GM18508 (cell line): ENCODE measurements around the gene LAMTOR2.
"Not testable (repeated sequence)": the region's sequence is repeated elsewhere in the genome, so short reads cannot be mapped to it uniquely, and the experiment has no call there.

Experiments
- ATAC-seq: cut with Tn5 transposase; IDR thresholded peaks from one replicate; pipeline ENCODE4 v1.9.1; 2021; ENCODE audit warnings: moderate number of reproducible peaks; ENCODE audit not compliant: insufficient read depth, unreplicated experiment

LAMTOR2 gene

DNA sequence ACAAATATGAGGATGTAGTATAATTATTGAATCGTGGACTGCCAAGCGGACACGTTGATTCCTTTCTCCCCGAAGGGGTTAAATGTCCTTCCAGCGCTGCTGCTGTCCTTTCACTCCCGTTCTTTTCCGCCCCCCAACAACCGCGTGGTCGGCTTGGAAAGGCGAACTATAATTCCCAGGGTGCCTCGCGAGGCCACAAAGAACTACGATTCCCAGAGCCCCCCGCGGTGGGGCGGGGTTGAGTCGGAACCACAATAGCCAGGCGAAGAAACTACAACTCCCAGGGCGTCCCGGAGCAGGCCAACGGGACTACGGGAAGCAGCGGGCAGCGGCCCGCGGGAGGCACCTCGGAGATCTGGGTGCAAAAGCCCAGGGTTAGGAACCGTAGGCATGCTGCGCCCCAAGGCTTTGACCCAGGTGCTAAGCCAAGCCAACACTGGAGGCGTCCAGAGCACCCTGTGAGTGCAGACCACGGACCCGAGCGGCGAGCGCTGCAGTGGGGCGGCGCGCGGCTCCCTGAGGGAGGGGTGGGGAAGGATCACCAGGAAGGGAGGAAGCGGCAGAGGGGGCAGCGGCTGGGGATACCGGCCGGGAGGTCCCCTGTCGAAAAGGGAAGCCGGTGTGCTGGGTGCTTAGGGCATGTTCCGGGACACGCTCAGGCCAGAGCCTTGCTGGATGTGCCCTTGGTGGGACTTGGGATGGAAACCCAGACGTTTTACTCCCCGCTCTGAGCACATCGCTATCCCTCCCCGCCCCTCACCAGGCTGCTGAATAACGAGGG lies at the start of gene LAMTOR2:
Gene LAMTOR2, plus strand, starts transcription at position 283 of the 781 bp plus-strand sequence. Its CDS starts 108 bp downstream, at position 391.
- no peak for ATAC-seq

DNA sequence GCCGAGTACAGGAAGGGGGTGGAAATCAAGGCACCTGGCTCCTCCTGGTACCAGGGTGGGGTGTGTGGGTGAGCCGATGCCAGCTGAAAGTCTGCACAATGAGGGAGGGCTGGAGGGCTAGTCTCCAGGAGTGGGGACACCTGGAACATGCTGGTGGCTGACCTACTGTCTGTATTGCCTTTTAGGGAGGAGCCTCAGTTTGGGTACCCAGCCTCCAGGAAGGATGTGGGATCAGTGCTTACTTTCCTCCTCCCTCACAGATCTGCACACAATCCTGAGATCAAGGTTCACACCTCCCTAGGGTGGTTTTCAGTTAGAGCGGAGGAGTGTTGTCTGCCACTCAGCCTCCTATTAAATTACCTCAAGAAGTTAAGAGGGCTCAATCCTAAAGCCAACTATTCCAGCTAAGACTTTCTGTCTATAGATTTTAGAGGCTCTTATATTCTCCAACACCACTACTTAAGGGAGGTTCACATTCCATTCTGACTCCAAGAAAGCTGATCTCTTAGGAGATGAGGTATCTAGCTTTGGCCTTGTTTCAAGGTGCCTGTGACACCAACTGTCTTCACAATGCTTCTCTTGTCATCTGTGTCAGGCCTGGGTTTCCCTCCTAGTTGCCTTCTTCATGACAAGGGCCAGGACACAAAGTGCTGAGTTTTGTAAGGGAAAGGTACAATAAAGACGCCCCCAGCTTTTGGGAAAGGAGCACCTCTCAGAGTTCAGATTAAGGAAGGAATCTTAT lies 49.6 kb upstream of the LAMTOR2 start:
- no peak for ATAC-seq

DNA sequence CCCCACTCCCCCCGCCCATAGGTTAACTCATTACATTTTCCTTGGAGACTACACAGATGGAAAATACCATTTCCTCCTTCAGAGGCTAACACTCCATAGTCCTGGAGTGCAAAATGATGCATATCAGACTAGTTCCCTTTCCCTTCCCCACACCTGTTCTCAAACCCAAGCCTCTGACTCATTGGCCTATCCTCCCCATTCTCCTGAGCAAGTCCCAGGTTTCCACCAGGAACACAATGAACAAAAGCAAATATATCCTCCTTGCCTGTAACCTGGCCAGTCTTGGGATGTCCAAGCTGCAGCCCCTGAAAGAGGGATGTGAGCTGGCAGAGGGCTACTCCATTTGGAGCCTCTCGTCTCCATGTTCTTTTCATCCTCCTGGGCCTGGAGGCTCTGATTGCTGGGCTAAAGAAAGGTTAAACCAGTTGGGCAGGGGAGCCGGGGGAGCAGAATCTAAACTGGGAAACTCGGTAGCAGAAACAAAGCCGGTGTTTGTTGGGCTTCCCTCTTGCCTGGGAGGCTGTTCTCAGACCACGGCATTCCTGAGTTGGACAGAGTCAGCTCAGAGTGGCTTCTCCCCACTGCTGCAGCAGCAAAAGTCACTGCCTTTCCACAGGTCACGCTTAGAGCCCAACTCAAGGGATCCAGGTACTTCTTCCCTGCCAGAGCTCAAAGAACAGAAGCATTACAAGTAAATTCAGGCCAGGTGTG lies 47.8 kb upstream of the LAMTOR2 start:
- no peak for ATAC-seq

DNA sequence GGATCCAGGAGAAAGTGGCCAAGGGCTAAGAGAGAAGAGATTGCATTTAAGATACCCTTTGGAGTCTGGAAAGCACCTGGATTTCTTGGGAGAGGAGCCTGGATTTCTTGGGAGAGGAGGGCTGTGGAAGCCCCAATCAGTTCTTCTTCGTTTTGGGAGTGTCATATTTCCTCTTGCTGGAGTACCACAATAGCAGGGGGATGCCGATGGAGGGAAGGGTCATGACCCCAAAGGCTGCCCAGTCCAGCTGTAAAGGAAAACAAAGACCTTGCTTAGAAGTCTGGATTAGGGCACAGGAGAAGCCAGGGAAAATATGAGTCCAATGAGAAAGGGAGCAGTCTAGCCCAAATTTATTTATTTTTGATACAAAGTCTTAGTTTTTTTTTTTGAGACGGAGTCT lies 45.2 kb upstream of the LAMTOR2 start:
- ATAC-seq = no peak

DNA sequence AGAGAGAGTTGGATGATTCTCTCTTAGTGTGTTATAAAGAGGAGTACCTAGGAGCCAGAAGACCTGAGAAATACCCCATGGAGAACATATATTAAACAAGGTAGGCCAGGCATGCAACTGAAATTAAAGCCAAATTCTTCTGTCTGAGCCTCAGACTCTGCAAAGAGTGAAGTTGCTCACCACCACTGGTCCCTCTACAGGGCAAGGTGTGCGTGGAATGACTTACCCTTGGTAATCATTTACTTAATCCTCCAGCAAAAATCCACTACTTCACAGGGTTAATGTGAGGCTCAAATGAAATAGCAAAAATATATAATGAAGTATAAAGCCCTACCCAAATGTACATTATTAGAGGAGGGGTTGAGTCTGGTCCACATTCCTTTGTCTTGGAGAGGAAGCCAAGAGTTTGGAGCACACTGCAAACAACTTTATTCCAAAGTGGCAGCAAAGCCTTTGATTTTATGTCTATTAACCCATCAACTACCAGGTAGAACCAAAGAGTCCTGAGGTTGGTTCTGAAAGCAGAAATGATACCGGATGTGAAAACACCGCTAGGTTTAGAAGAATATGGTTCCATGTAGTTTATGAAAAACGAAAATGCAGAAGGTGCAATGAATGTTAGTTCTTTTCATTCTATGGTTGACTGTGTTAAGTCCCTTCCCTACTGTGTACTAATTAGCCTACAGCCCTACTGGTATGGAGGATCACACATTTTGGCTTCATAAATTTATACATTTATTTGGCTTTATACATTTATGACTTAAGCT lies 42.3 kb upstream of the LAMTOR2 start:
- ATAC-seq = peak; percentile 50

DNA sequence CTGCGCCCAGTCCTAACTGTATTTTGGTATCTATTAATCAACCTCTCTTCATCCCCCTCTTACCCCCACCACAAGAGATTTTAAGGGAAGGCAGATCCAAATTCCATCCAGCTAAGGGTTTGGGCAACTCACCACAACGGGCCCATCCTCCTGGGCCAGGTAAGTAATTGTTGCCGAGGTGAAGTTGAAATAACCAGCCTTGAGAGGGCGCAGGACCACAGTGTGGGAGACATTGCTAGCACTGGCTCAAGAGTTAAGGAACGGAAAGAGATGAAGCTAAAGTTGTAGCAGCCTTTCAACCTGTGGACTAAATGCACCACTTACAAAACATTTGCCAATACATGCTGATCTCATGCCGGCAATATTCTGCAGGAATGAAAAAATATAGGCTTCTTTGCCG lies 39.8 kb upstream of the LAMTOR2 start:
- ATAC-seq = no peak

DNA sequence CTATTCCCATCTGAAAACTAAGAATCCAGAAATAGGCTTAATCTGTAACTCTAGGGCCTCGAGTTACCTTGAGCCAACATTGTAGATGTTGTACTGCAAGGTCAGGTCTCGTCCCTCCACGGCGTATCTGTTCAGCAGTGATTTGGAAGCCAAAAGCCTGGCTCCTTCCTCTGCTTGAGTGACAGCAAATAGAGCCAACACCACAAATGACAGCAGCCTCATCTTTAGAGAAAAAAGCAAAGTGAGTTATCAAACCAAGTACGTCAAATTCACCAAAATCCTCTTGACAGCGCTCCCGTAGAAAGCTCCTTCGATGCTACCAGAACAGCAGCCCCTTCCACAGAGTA lies 34.7 kb upstream of the LAMTOR2 start:
- ATAC-seq = no peak

DNA sequence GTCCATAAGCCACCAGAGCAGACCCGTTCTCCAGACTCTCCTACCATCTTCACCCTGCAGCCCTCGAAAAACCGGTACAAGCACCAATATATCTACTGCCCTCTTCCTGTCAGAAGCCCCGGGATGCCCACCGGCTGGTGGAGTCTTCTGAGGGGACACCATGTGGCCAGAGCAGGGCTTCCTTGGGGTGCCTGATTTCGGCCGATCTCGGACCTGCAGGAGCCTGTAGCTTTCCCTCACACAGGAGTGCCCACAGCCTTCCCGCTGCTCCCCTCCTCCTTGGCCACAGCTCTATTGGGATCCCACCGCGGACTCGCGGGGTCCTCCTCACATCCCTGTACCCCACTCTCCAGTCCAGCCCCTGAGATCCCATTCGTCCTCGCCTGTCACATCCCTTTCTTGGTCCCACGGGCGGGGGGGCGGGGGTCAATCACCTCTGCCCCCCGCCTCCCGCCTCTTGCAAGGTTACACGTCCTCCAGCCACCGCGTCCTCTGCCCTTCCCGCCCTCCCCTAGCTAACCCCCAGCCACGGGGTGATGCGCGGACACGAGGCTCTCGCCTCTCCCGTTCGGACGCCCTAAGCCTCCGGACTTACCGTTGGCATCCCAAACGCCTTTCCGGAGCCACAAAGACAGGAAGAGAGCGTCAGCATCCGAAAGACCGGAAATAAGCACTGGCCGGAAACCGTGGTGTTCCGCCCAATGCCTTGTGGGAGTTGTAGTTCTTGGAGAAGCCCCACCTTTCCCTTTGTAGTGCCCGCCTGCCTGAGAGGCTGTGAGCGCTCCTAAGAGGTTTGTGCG lies 34.1 kb upstream of the LAMTOR2 start, which contains the start of gene SSR2:
Gene SSR2, minus strand, starts transcription at position 659 of the 800 bp plus-strand sequence. CDS start 784 bp downstream, outside the sequence.
- ATAC-seq = peak; percentile 63

DNA sequence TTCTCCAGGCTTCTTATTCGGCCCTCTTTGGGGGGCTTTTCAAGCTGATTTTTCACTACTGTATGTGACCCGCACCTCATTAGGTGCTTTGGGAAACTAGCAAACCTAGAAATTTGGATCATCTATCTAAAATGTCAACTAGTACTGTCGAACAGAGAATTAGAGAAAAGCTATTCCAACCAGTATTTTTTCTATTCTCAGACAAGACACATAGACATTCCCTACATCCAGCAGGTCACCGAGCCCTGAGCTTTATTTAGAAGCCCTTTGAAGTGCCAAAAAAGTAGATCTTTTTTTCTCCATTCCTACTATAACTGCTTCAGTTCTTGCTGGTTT lies 33.5 kb upstream of the LAMTOR2 start:
- no peak for ATAC-seq

DNA sequence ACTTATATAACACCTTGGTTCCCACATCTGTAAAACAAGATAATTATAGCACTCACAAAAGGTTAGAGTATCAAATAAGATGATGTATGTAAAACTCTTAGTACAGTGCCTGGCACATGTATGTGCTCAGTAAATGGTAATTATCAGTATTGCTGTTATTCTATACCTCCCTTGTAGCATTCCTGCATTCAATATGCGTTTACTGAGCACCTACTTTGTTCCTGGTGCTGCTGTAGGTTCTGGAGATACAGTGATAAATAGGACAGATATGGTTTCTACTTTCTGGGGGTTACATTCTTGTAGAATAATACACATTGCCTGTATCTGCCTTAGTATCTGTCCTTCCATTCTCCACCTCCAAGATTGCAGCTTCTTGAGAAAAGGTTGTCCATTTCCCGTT lies 32.6 kb upstream of the LAMTOR2 start:
- no peak for ATAC-seq

DNA sequence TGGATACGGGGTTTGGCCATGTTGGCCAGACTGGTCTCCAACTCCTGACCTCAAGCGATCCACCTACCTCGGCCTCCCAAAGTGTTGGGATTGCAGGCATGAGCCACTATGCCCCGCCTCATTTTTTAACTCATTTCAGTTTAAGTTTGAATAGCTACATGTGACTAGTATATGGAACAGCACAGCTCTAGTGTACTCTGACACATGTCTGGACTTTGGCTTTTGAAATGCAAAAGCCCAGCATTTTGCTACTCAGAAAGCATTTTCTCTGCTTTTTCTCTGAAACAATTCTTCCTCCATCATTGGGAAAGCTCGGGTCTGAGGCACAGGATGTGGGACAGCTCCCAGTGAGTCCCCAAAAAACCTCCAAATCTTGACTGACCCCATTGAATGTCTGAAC lies 29.8 kb upstream of the LAMTOR2 start:
- ATAC-seq = no peak

DNA sequence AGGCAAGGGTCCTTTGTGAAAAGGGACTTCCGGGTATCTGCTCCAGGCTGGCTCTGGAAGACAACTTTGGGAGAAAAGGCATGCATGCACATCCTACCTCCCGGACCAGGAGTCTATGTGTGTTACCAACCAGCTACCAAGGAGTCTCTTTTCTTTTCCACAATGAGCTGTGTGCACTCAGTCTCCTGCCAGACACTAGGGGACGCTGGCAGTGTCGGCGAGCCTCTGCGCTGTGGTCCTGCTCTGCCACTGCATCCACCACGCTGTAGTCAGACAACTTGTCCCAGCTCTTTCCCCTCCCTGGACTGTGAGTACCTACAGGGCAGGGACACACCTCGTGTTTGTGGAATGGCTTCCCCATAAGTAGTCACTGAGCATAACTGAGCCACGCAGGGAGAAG lies 28.7 kb upstream of the LAMTOR2 start:
- ATAC-seq = no peak

DNA sequence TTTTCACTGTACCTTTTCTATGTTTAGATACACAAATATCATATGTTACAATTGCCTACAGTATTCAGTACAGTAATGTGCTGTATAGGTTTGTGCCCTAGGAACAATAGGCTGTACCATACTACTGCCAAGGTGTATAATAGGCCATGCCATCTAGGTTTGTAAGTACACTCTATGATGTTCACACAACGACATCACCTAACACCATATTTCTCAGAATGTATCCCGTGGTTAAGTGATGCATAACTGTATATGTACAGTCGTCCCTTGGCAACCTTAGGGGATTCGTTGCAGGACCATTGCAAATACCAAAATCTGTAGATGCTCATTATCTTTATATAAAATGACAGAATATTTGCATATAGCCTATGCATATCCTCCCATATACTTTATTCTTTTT lies 28.0 kb upstream of the LAMTOR2 start:
- no peak for ATAC-seq

DNA sequence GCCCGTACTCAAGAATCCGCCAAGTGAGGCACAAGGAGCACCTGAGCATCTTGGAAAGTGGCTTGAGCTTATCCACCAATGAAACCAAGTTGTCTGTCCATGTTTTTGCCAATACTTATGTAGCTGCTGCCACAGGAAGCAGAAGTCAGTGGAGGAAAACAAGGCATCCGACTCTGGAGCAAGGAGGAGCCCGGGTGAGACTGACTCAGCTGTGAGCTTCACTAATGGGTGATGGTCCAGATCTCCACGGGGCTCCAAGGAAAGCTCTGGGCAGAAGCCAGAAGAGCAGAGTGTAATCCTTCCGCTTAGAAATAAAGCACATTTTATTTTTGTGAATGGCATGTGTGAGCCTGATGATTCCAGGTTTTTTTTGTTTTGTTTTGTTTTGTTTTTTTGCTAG lies 21.6 kb upstream of the LAMTOR2 start:
- ATAC-seq = no peak

DNA sequence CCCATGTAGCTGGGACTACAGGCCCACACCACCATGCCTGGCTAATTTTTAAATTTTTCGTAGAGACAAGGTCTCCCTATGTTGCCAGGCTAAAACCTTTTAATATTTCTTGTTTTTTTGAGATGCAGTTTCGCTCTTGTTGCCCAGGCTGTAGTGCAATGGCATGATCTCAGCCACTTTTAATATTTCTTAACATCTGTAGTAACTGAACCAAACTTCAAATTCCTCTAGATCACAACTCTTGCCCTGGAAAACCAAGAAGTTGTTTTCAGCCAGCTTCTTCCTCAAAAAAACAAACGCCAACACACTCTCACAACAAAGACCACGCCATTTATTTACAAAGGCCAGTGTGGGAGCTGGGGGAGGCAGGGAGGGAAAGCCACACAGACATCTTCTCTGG lies 19.6 kb upstream of the LAMTOR2 start:
- ATAC-seq = not testable (repeated sequence)

DNA sequence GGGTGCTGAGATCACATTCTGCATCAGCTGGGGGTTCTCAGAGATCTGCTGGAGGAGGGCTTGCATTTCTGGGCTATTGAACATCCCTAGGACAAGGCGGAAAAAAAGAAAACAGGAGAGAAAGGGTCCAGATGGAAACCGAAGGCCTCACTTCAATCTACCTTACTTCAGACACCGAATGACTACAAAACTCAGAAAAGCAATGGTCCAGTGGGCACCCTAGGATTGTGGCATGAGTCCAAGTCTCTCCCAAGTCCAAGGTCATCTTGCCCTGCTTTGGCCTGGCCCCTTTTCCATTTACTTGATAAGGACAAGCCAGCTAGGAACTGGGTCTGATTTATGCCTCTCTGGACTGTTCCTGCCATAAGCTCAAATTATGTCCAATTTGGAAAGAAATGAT lies 11.8 kb upstream of the LAMTOR2 start:
- no peak for ATAC-seq

DNA sequence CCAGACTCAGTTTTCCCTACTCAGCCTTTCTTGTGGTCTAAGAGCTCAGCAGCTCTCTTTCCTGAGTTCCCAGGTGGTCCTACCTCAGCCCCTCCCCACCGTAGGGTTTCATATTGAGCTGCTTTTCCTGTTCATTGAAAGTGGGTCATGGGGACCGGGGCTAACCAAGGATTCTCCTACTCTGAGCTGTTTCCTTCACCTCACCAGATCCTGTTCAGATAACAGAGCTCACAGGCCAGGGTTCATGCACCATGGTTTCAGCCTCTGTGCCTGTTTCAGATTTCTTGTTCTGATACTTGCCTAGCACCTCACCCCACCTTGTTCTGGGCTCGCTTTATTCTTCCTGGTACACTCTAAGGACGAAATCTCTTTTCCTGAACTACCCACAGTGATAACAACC lies 9.5 kb upstream of the LAMTOR2 start:
- ATAC-seq = no peak

DNA sequence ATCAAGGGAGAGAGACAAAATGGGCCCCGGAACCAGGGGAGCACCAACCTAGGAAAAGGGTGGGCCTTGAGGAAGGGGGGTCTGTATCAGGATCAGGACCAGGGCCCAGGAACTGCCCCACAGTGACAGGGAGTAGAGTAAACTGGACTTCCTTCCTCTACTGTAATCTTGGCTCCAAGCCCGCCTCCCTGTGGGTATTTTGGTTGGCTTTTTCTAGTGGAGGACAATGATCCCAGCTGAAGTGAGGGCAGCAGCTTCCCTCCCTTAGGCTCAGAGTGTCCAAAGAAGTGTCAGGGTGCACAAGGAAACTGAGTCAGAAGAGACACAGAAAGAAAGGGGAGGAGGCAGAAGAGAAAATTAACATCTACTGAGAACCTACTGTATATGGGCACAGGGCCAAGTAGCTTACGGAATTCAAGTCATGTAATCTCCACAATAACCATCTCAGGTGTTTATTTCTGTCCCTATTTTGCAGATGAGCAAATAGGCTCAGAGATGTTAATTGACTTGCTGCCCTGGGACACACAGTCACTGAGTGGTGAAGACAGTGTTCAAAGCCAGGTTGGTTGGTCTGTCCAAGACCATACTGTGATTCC lies 5.8 kb upstream of the LAMTOR2 start:
- ATAC-seq = no peak

DNA sequence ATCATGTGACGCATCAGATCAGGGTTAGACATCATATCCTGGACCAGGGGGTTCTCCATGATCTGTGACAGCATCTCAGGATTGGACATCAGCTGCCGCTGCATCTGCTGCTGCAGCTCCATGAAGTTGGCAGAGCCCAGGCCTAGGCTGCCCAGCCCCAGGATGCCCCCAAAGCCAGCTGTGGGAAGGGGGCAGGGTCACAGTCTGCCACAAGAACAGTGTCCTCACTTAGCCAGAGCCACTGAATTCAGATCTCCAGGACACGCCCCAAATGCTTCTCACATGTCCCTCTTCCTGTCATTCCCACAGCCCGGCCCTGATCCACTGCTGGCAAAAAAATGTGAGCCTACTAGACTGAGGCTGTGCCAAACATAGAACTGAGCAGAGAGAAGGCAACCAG lies 4.2 kb upstream of the LAMTOR2 start:
- no peak for ATAC-seq
